Activated T-cell treated with anti-CD3 and anti-CD28 coated beads for 24 hours (primary cell): Measurements from ENCODE around the gene FFAR3.

Experiments used
- DNase-seq: peaks from one replicate; pipeline ENCODE4 v3.0.0-alpha.2; 2020; ENCODE audit warnings: low read depth

FFAR3 gene, protein sequence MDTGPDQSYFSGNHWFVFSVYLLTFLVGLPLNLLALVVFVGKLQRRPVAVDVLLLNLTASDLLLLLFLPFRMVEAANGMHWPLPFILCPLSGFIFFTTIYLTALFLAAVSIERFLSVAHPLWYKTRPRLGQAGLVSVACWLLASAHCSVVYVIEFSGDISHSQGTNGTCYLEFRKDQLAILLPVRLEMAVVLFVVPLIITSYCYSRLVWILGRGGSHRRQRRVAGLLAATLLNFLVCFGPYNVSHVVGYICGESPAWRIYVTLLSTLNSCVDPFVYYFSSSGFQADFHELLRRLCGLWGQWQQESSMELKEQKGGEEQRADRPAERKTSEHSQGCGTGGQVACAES

GRCh38 chr19:35357867-35358573, at the start of gene FFAR3:
Gene FFAR3, plus strand, starts transcription at chr19:35358460. Its CDS starts 431 bp downstream, at chr19:35358891.
- DNase-seq: no peak

- DNase-seq: no peak
Observed at GRCh38 chr19:35308910-35309309, 49.4 kb upstream of the FFAR3 start.

DNA sequence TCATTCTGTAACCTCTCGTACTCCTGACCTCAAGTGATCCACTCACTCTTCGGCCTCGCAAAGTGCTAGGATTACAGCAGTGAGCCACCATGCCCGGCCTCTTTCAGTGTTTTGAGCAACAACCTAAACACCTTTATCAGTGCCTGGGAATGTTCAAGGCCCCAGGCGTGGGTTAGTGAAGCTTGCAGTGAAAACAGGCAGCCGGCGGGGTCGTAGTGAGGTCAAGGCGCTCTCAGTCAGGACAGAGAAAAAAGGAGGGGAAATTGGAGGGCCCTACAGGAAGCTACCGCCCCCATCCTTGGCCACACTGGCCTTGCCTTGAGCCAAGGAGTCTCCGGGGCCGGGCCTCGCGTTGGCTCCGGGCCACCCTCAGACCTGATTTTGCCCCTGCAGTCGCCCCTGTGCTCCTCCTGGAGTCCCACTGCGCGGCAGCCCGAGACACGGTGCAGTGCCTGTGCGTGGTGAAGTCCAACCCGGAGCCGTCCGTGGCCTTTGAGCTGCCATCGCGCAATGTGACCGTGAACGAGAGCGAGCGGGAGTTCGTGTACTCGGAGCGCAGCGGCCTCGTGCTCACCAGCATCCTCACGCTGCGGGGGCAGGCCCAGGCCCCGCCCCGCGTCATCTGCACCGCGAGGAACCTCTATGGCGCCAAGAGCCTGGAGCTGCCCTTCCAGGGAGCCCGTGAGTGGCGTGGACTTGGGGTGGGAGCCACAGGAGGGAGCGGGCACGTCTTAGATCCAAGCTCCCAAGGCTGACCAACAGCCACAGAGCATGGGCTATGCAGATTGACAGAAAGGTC, 48.6 kb upstream of the FFAR3 start:
- no peak for DNase-seq

DNA sequence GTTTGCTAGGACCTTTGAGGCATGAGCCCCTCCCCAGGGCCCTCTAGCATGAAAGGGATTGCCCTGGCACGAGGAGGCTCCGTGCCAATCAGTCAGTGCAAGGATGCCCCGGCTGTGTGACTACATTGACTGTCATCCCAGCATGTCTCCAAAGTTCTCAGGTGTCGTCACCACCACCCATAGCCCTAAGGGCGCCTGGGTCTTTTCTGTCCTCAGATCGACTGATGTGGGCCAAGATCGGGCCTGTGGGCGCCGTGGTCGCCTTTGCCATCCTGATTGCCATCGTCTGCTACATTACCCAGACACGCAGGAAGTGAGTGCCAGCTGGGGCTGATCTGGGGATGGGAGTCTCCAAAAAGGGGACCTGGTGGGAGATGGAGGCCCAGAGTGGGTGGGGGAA, 47.9 kb upstream of the FFAR3 start:
- DNase-seq: no peak

- no peak for DNase-seq
Observed at GRCh38 chr19:35310811-35311465, 47.3 kb upstream of the FFAR3 start.

GRCh38 chr19:35311901-35312665, 46.2 kb upstream of the FFAR3 start:
- no peak for DNase-seq

- no peak for DNase-seq
Observed at GRCh38 chr19:35313587-35313986, 44.7 kb upstream of the FFAR3 start.

- DNase-seq: no peak
Observed at GRCh38 chr19:35314031-35314430, 44.2 kb upstream of the FFAR3 start.

- no peak for DNase-seq
Observed at GRCh38 chr19:35314858-35315470, 43.3 kb upstream of the FFAR3 start.

DNA sequence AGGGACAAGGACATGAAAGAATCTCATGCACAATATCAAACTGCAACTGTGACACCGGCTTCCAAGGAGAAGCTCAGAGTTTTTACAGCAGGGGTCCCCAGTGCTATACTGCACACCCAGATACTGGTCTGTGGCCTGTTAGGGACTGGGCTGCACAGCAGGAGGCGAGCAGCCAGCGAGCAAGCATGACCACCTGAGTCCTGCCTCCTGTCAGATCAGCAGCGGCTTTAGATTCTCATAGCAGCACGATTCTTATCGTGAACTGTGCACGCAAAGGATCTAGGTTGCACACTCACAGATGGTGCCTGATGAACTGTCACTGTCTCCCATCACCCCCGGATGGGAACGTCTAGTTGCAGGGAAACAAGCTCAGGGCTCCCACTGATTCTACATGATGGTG, 42.4 kb upstream of the FFAR3 start:
- no peak for DNase-seq

- DNase-seq: no peak
Observed at GRCh38 chr19:35316560-35316959, 41.7 kb upstream of the FFAR3 start.

- DNase-seq: no peak
Observed at GRCh38 chr19:35317464-35318043, 40.7 kb upstream of the FFAR3 start.

DNA sequence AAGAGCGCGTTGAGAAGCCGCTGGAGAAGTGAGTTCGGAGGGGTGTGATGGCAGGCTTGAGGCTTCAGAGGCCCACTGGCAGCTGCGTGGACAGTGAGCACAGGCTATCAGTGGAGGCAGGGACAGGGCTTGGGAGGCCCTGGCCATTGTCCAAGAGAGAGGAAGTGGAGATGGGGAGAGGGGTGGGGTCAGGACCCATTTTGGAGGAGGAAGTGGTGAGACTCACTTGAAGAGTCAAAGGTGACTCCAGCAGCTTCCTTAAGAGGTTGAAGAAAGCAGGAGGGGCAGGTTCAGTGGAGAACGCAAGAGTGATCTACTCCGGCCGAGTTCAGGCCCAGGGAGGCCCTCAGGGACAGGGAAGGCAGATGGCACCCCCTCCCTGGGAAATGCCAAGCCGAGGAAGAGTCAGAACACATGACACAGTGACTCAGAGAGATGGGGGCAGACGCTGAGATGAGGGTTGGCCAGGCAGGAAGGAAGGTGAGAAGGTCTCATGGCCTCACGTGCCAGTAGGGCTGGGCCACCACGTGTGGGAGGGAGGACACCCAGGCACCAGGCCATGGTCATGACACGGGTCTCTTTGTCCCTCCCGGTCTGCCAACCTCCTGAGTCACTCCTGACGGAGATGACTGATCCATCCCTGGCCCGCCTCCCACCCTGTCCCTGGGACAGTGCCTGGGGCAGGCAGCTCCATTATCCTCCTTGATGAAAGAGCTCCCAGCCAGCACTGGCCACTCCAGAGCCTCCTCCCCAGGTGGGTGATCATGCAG, 39.4 kb upstream of the FFAR3 start:
- DNase-seq: no peak

GRCh38 chr19:35320065-35320713, 38.1 kb upstream of the FFAR3 start:
- no peak for DNase-seq

GRCh38 chr19:35321291-35321690, 37.0 kb upstream of the FFAR3 start:
- no peak for DNase-seq

- no peak for DNase-seq
Observed at GRCh38 chr19:35322014-35322413, 36.2 kb upstream of the FFAR3 start.

GRCh38 chr19:35327642-35328041, 30.6 kb upstream of the FFAR3 start:
- DNase-seq: no peak

DNA sequence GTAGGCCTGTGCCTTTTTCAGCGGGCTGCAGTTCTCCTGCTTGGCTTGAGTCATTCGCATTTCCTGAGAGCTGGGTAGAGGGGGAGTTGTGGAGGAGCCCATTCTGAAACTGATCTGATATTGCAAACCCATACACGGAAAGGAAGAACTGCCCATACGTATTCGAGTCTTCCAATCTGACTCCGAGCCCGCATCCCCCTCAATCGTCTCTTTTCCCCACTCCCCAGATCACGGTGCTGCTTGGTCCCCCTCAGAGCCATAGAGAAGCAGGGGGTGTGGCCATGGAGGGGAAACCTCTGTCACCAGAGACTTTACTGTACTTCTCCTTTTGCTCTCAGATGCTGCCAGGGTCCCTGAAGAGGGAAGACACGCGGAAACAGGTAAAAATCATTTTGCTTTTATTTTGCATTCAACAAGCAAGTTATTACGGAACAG, 29.4 kb upstream of the FFAR3 start, which contains the start of gene CD22:
TSS of gene CD22 (plus strand) at position 337 of the 435 bp plus-strand sequence. CDS start 2,854 bp downstream, outside the sequence.
- DNase-seq: no peak

DNA sequence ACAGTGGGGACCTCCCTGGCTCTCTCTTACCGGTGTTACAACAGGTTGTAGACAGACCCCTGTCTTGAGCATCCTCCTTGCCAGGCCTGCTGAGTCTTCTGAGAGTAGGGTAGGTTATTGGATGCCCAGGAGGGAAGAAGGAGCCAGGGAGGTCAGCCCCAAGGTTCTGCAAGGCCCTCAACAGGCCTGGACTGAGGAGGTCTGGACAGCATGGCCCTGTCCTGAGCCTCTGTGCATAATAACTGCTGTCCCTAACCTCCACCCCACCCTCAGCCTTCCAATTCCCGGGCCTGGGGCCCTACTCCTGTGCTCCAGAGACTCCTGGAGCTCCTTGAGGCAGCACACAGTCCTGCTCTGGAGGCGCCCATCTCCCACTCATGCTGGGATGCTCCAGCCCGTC, 28.9 kb upstream of the FFAR3 start:
- no peak for DNase-seq
